ENCODE results near the gene TREM1.

DNA sequence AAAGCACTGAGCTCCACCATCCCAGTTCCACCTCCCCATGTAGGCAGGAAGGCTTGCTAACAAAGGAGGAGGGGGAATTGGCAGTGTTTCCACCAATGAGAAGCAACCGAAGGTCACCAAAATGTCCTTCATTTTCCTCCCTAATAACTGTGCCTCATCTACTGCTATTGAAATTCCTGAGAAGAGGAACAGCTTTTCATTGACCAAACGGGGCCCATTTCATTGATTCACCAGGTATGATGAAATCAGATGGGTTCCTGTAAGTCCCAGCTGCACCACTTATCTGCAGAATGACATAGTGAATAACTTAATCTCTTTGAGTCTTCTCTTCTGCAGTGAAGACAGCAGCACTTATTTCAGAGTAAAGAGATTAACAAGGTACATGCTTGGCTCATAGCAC lies 17.3 kb downstream of the TREM1 start:
- TF ChIP-seq, protein P1, sequence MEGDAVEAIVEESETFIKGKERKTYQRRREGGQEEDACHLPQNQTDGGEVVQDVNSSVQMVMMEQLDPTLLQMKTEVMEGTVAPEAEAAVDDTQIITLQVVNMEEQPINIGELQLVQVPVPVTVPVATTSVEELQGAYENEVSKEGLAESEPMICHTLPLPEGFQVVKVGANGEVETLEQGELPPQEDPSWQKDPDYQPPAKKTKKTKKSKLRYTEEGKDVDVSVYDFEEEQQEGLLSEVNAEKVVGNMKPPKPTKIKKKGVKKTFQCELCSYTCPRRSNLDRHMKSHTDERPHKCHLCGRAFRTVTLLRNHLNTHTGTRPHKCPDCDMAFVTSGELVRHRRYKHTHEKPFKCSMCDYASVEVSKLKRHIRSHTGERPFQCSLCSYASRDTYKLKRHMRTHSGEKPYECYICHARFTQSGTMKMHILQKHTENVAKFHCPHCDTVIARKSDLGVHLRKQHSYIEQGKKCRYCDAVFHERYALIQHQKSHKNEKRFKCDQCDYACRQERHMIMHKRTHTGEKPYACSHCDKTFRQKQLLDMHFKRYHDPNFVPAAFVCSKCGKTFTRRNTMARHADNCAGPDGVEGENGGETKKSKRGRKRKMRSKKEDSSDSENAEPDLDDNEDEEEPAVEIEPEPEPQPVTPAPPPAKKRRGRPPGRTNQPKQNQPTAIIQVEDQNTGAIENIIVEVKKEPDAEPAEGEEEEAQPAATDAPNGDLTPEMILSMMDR (IDR thresholded peaks at IDR 0.05 in 4 of 5, conservative IDR thresholded peaks at IDR 0.05 in 1 of 5): no peak
- no peak for TF ChIP-seq POLR2A (IDR thresholded peaks at IDR 0.05)
